GM11168 (cell line): ENCODE results near the gene LPCAT1.

Experiments used
- in situ Hi-C: fragments of 300-500 bp; cut with MboI; formaldehyde crosslinking; loops from one replicate; pipeline ENCODE4 v1.12.0; 2022; ENCODE audit warnings: low sequenced_read_pairs; ENCODE audit not compliant: unreplicated experiment

Gene LPCAT1

DNA sequence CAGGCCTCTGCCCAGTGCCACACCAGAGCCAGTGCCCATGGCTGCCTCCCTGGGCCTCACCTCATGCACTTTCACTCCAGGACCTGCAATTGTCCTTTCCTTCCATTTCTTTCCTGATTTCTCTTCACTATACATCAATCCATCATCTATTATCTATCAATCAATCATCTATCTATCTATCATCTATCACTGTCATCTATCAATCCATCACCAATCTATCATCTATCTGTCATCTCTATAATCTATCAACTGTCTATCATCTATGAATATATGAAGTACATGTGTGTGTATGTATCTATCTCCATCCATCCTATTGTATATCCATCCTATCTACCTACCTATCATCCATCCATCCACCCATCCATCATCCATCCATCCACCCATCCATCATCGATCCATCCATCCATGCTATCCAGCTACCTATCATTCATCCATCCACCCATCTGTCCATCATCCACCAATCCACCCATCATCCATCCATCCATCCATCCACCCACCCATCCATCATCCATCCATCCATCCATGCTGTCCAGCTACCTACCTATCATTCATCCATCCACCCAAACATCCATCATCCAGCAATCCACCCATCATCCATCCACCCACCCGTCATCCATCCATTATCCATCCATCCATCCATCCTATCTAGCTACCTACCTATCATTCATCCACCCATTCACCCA lies 105.4 kb downstream of the LPCAT1 start:
- in situ Hi-C loops: no loop called here

DNA sequence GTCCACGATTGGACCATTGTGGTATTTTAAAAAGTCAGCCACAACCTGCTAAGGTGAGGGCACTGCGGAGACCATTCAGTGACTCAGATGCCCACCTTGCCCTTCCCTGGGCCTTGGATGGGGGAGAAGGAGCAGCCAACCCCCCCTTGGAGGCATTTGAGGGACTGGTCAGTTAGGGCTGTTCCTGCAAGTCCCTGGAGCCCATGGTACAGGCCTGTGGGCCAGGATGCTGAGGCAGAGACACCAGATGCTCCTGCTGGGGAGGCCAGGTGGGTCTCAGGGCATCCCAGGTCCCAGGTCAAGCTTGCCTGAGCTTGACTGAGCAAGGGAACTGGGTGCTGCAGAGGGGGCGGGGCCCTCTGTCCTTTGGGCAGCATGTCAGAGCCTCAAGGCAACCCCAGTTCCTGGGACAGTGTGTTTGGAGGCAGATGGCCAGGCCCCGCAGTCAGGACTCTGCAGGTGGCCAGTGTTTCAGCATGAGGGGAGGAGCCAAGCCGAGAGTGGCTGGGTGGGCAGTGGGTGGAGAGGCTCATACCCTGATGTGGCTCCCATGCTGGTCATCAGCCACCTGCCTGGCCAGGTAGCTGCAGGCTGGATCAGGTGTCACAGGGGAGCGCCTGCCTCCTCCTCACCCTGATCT lies 106.1 kb downstream of the LPCAT1 start:
- in situ Hi-C loops: no loop called here

DNA sequence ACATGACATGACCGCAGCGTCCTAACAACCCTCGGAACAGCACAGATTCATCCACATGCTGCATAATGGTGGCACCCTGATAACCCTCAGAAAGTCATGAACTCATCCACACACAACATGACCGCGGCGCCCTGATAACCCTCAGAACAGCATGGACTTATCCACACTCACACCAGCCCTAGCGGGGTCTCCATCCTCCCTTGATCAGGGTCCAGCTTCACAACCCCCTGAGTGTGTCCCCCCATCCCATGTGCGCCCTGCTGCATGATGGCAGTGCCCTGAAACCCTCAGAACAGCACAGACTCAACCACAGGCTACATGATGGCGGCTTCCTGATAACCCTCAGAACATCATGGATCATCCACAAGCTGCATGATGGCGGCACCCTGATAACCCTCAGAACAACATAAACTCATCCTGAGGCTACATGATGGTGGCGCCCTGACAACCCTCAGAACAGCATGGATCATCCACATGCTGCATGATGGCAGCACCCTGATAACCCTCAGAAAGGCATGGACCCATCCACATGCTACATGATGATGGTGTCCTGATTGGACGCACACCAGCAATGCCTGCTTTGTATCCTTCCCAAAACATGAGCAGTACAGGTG lies 106.8 kb downstream of the LPCAT1 start:
- in situ Hi-C loops: no loop called here

DNA sequence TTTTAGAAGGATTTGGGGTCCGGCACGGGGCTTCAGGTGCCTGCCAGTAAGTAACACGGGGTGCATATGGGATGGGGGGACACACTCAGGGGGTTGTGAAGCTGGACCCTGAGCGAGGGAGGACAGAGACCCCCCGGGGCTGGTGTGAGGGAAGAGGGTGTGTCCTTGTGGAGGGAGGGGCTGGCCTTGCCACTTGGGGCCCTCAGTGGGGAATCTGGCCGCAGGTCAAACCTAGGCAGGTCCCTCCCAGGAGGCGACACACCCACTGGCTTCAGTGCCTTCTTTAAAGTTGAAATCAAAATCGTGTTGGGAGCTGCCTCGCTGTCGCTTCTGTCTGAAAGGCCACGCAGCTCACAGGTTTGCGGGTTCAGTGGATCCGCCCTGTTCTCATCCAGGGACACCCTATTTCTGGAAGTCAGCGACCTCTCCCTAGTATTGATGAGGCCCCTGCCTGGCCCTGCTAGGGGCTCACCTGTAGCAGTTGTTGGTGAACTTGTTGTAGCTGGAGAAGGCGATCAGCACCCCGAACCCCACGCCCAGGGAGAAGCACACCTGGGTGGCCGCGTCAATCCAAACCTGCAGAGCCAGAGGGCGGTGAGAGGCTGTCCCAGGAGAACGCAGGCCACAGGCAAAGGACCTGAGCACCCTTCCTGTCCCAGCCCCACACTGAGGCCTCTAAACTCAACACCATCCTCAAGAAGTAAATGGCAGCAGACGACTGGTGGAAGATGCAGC lies 108.0 kb downstream of the LPCAT1 start:
- in situ Hi-C loops: no loop called here

DNA sequence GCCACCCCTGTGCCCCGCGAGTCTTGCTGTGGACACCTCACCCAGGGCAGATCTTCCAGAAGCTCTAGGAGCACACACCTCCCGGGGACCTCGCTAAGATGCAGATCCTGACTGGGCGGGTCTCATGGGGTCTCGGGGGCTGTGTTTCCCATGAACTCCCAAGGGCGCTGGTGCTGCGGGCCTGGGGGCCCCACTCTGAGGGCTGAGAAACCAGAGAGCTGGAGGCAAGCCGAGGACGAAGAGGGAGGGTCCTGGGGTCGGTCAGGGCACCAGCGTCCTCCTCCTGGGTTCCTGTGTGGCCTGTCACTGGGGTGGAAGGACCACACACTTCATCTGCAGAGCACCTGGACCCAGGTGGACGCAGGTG lies 108.7 kb downstream of the LPCAT1 start:
- in situ Hi-C loops: no loop called here

DNA sequence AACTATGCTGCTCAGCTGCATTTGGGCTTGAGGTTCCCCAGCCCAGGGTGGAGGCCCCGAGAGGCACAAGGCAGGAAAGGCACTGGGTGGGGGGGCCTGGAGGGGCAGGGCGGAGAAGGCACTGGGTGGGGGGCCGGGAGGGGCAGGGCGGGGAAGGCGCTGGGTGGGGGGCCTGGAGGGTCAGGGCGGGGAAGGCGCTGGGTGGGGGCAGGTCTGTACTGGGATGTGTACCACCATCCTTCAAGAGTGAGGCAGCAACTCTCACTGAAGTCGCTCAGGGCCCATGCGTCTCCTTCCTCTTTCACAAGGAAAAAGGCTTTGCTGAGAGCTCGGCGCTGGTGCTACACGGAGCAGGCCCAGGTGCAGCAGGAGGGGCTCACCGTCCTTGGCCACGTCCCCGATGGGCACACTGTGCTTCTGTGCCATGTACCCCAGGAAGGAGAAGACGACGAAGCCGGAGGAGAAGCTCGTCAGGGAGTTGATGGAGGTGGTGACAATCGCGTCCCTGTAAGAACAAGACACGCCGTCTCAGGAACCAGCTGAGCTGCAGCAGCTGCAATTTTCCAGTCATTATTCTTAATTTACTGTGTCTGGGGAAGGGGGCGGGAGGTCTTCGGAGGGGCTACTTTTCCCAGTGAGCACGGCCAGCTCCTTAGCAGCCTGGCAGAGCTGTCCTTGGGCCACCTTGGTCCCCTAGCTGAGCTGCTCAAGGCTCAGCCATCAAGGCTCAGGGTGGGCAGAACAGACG lies 109.3 kb downstream of the LPCAT1 start:
- in situ Hi-C loops: no loop called here

DNA sequence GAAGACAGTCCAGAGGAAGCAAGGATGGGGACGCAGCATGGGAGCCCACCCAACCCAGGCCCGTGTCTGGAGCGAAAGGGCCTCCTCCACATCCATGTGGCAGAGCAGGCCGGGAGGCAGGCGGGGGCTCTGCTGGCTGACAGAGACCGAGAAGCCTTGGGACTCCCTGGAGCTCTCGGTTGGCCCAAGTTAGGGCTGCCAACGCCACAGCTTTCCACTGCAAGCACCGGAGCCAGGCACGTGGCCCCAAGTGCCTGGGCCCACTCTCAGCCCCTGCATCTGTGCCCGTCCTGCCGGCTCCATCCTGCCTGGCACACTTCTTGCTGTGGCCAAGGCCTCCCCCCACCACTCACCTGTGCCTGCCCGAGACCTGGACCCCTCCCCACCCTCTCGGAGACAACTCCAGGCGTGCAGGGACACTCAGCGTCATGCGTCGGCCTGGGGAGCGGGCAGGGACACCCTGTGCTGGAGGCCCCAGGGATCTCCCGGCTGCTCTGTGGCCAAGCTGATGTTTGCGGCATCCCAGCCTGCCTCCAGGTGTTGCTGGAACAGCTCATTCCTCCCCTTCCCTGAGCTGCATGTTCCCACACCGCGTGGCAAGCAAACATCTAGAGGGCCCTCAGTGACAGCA lies 110.0 kb downstream of the LPCAT1 start:
- in situ Hi-C loops: no loop called here

DNA sequence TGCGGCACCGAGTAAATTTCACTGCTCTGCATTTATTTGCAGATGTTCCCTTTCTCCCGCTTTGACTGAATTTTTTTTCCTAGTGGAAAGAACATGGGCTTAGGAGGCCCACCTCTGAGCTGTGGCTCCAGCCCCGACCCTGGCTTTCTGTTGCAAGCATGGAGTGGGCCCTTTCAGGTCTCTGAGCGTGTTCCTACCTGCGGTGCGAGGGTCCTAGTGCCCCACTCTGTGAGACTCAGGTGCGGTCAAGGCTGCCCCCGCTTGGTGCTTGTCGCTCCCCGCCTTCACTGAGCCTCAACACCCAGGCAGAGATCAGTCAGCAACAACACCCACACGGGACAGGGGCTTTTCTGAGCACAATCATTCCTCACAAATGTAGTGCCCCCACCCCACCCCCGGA lies 110.5 kb downstream of the LPCAT1 start:
- in situ Hi-C loops: no loop called here

DNA sequence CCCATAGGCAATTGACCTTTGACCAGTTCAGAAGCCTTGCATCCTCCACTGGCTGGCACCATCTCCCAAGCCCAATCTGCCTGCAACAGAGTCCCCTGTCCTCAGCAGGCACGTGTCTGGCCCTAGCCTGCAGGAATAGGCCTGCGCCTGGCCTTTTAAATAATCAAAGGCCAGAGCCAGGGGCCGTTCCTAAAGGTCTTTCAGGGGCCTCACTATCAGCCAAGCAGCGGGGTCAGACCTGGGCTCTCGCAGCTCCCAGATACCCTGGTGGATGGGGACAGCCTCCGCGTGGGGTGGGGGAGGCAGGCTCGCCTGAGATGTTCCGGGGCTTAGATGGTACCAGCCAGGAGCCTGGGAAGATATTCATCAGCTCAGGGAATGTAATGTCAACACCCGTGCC lies 111.1 kb downstream of the LPCAT1 start:
- in situ Hi-C loops: no loop called here

DNA sequence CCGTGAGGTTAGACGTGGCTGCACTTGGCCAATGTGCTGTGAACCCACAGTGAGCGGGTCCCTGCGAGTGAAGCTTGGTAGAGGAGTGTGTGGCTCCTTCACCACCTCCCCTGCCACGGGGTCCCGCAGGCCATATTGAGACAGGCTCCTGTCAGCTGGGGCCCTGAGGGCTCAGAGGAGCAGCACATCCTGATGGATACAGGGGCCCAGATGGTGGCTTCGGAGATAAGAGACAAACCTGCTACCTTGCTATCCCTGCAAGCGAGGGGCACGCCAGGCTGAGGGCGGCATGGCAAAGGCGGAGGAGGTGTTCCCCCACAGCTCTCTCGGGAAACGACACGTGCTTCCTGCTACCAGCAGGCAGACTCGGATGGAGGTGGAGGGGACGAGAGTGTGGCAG lies 111.6 kb downstream of the LPCAT1 start:
- in situ Hi-C loops: no loop called here
